CD4-positive, CD25-positive, alpha-beta regulatory T cell (primary cell): ENCODE measurements around the gene DUSP21. TPM values are rescaled to one million over a fixed set of nuclear protein-coding genes. Genes with fewer than 3 reads are reported as not detected.
A peak's percentile ranks its signal among the peaks of the same experiment; 100 is the strongest.

ENCODE experiments used
- ATAC-seq, 2 donors: fragments of 150-1000 bp; cut with Tn5 transposase; one replicate each; pipeline ENCODE4 v1.10.0; 2021; ENCODE audit warnings: low read depth in 2 of 2, moderate number of reproducible peaks in 2 of 2, moderate library complexity in 1 of 2
- DNase-seq, 3 donors: peaks; one replicate each; pipeline versions ENCODE4 v3.0.0 to v3.0.0-alpha.2; 2012 to 2022; ENCODE audit warnings: mixed read lengths in 1 of 3
- H3K27ac ChIP-seq: one replicate; pipeline ENCODE4 v1.7.0; 2013; ENCODE audit warnings: mild to moderate bottlenecking, low read length; ENCODE audit not compliant: insufficient read depth, poor library complexity, severe bottlenecking
- H3K27me3 ChIP-seq: one replicate; pipeline ENCODE4 v1.7.0; 2013; ENCODE audit warnings: low read length; ENCODE audit not compliant: control insufficient read depth, insufficient read depth
- H3K36me3 ChIP-seq: one replicate; pipeline ENCODE4 v1.7.0; 2013; ENCODE audit warnings: mild to moderate bottlenecking, low read length, moderate library complexity; ENCODE audit not compliant: control insufficient read depth, insufficient read depth
- H3K4me1 ChIP-seq: 2 replicates; pipeline ENCODE4 v1.7.0; 2013; ENCODE audit warnings: mild to moderate bottlenecking, low read length; ENCODE audit not compliant: insufficient read depth, control insufficient read depth, poor library complexity, severe bottlenecking
- H3K4me3 ChIP-seq: one replicate; pipeline ENCODE4 v1.7.0; 2013; ENCODE audit warnings: low read depth, mild to moderate bottlenecking, low read length, moderate library complexity
- H3K9me3 ChIP-seq, 2 experiments: 1 replicate in 1 of 2; 2 replicates in 1 of 2; pipeline ENCODE4 v1.7.0; 2013; ENCODE audit warnings: low read length in 2 of 2, mild to moderate bottlenecking in 1 of 2, moderate library complexity in 1 of 2; ENCODE audit not compliant: control insufficient read depth in 2 of 2
- H3K27ac Mint-ChIP-seq, 3 donors: one replicate each; pipeline ENCODE4 v1.8.0; 2020 to 2022; ENCODE audit warnings: mild to moderate bottlenecking in 3 of 3, mixed read lengths in 3 of 3, moderate library complexity in 2 of 3
- H3K27me3 Mint-ChIP-seq: one replicate; pipeline ENCODE4 v1.8.0; 2022; ENCODE audit warnings: mild to moderate bottlenecking, mixed read lengths
- H3K36me3 Mint-ChIP-seq: one replicate; pipeline ENCODE4 v1.8.0; 2020; ENCODE audit warnings: mixed read lengths
- H3K4me1 Mint-ChIP-seq, 4 donors: one replicate each; pipeline ENCODE4 v1.8.0; 2020 to 2022; ENCODE audit warnings: mixed read lengths in 4 of 4, mild to moderate bottlenecking in 1 of 4
- H3K4me3 Mint-ChIP-seq, 4 donors: one replicate each; pipeline ENCODE4 v1.8.0; 2020 to 2022; ENCODE audit warnings: mild to moderate bottlenecking in 4 of 4, mixed read lengths in 4 of 4, moderate library complexity in 3 of 4
- H3K9me3 Mint-ChIP-seq, 7 donors: one replicate each; pipeline ENCODE4 v1.8.0; 2020 to 2022; ENCODE audit warnings: mixed read lengths in 7 of 7, mild to moderate bottlenecking in 3 of 7, moderate library complexity in 2 of 7
- polyA plus RNA-seq, 4 donors: library from polyadenylated mRNA; unstranded; fragments of 300-500 nt; fragmentation: Illumina TruSeq; gene quantifications; one replicate each; pipeline ENCODE4 v1.2.3, GENCODE V29; 2021
- total RNA-seq: library from RNA; stranded (reverse); gene quantifications from one replicate; pipeline ENCODE4 v1.2.3, GENCODE V29; 2022

The DUSP21 gene
- total and polyA plus RNA-seq, 5 donors from 2014 or later = not detected

DNA sequence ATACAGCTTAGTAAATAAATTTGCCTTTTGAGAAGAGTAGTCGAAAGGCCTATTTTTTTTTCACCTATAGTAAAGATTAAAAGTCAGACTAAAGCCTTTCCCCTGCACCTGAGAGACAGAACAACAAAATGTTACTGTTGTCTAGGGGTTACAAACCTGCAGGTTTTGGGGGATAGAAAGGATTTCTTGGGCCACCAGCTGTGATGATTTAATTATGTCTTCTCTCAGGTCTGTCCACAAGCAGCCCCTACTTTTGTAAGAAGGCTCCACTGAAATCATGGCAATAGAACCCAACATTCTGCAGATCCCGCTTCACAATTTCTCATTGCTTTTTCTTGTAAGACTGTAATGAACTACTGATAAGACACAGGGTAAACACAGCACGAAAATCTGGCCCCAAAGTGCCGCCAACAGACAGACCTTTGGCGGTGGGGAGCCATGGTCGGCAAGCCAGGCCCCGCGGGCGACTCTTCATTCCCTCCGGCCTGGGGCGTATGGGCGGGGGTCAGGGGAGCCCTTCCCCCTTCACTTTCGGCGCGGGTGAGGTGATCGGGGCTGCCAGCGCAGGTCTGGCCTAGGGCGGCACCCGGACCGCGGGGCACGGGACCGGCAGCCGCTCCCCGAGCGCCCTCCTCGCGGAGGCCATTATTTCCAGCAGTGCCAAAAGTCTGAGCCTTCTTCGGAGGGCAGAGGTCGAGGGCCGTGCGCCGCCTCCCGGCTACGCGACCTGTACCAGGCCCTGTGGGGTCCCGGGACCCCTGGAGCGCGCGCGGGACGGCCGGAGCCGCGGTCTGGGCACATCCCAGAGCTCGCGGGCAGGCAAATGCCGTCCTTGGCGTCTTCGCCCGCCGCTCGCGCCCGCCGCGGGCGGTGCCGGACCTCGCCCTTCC is 28.4 kb downstream of the DUSP21 start:
- no peaks in the 10 kb centered on the region for H3K9me3 Mint-ChIP-seq
- no peaks in the 10 kb centered on the region for H3K27me3 Mint-ChIP-seq
- DNase-seq = peak in 2 of 3 donors; percentile 15 to 59
- no peaks in the 10 kb centered on the region for H3K27me3 ChIP-seq
- H3K27ac ChIP-seq = peak overlapping the region; percentile 97
- H3K4me3 ChIP-seq = peak overlapping the region; percentile 79
- H3K36me3 Mint-ChIP-seq = no peaks in the 10 kb centered on the region
- peaks cover 26% of the 10 kb centered on the region for H3K4me1 ChIP-seq
- ATAC-seq = peak; percentile 14 to 17
- H3K36me3 ChIP-seq = no peaks in the 10 kb centered on the region
- H3K27ac Mint-ChIP-seq = peak overlapping the region; percentile 77 to 97 (median 95)
- H3K4me1 Mint-ChIP-seq = peaks cover 9 to 42% (median 18%) of the 10 kb centered on the region in 4 donors
- H3K9me3 ChIP-seq = no peaks in the 10 kb centered on the region
- peak overlapping the region; percentile 98 to 99 (median 98) for H3K4me3 Mint-ChIP-seq

DNA sequence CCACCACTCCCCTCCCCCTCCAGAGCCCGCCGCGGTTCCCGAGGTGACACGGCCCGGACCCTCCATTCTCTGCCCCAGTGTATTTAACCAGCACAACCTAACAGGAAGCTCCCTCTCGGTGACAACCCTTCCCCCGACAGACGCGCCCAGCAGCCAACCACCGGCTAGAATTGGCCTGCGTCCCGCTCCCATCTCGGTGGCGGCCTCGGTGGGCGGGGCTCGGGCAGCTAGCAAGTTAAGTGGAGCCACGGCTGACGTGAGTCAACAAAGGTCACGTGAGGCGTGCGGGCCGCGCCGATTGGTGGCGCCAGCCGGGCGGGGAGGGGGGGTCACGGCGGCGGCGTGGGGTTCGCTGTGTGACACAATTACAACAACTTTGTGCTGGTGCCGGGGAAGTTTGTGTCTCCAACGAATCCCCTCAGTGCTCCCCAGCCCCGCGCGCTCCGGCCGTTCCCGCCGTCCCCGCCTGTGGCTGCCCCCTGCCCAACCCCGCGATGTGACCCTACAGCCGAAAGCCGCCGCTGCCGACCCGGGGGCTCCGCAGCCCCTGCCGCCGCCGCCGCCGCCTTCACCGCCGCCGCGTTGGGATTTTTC is 29.1 kb downstream of the DUSP21 start, which contains the start of gene KDM6A:
Gene KDM6A (plus strand): TSS at position 368 of the 594 bp plus-strand sequence. CDS start 364 bp downstream, outside the sequence.
- no peaks in the 10 kb centered on the region for H3K9me3 Mint-ChIP-seq
- H3K27ac Mint-ChIP-seq = peak within 1 kb of the TSS; percentile 95 to 99 (median 97)
- peaks cover 12 to 47% (median 21%) of the 10 kb centered on the region in 4 donors for H3K4me1 Mint-ChIP-seq
- Histone ChIP-seq H3K36me3 (no peaks in the 10 kb centered on the region), H3K27me3 (no peaks in the 10 kb centered on the region), H3K4me3 (peak within 1 kb of the TSS; percentile 95), H3K4me1 (peaks cover 28% of the 10 kb centered on the region), H3K27ac (peak within 1 kb of the TSS; percentile 97), H3K9me3 (no peaks in the 10 kb centered on the region)
- DNase-seq (peak; percentile 92 to 99 (median 99)), ATAC-seq (peak; percentile 91 to 92)
- no peaks in the 10 kb centered on the region for H3K36me3 Mint-ChIP-seq
- H3K4me3 Mint-ChIP-seq = peak within 1 kb of the TSS; percentile 98 to 99 (median 98)
- no peaks in the 10 kb centered on the region for H3K27me3 Mint-ChIP-seq

DNA sequence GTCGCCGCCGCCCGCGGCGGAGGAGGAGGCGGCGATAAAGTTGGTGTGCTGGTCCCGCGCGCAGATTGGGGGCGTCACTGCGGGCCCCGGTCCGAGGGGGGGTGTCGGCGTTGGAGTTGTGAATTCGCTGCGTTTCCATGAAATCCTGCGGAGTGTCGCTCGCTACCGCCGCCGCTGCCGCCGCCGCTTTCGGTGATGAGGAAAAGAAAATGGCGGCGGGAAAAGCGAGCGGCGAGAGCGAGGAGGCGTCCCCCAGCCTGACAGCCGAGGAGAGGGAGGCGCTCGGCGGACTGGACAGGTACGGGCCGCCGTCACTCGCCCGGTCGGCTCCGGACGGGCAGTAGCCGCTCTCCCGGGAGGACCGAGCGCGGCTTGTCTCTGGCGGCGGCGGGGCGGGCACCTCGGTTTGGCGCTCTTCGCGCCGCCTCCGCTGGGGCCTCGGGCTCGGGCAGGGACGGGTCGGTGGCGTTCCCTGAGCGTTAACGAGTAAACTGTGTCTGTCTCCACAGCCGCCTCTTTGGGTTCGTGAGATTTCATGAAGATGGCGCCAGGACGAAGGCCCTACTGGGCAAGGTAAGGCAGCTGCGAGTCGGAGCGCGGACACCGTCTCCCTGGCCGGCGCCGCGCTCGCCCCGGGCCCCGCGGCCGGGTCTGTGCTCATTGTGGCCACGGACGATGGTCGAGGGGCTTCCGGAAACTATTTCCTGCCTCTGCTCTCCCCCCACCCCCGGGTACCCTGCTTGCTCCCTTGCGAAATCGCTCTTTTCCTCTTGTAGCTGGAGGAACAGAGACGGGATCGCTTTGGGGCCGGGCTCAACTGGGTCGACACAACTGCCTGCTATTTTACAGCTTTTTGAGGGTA is 29.8 kb downstream of the DUSP21 start:
- Histone ChIP-seq H3K36me3 (no peaks in the 10 kb centered on the region), H3K4me1 (peaks cover 32% of the 10 kb centered on the region), H3K27me3 (no peaks in the 10 kb centered on the region), H3K9me3 (no peaks in the 10 kb centered on the region), H3K4me3 (peak overlapping the region; percentile 95), H3K27ac (peak overlapping the region; percentile 97)
- Mint-ChIP-seq H3K27ac (peak overlapping the region; percentile 95 to 99 (median 97)), H3K4me1 (peaks cover 12 to 55% (median 22%) of the 10 kb centered on the region in 4 donors), H3K36me3 (no peaks in the 10 kb centered on the region), H3K27me3 (no peaks in the 10 kb centered on the region), H3K9me3 (no peaks in the 10 kb centered on the region), H3K4me3 (peak overlapping the region; percentile 97 to 99 (median 98))
- no peak for ATAC-seq
- DNase-seq = peak; percentile 37 to 71 (median 66)

DNA sequence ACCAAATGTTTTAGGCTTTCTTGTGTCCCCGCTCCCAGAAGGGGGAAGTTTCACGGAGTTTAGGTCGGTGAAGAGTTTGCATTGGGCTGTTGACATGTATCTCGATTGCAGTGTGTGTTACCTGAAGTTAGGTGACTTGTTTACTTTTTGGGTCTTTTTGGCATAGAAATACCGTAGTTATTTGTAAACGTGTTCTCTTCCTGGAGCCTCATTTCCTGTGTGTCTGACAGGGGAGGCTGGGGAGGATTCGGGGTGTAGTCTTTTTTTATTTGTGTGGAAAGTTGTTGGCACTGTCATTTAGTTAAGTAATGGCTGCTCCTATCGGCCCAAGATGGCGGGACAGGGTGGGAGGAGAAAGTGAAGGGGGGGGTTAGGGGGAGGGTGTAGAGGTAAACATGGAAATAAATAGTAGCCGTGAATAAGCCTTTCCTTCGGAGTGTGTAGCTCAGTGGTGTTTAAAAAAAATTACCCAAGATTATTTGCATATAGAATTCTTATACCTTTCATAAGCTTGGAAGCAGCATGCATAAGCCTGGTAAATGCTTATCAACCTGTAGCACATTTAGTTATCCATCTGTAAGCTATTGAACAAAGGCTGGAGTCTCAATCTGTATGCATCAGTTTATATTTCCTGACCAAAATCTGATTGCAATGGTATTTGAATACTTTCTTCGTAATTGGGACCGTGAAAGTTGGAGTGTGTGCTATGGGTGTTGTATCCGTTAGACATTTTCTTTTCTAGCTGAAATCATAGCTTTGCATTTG is 30.8 kb downstream of the DUSP21 start:
- Histone ChIP-seq H3K9me3 (no peaks in the 10 kb centered on the region), H3K4me1 (peaks cover 40% of the 10 kb centered on the region), H3K27me3 (no peaks in the 10 kb centered on the region), H3K27ac (peak overlapping the region; percentile 97), H3K4me3 (peak overlapping the region; percentile 95), H3K36me3 (no peaks in the 10 kb centered on the region)
- Mint-ChIP-seq H3K36me3 (no peaks in the 10 kb centered on the region), H3K27ac (peak overlapping the region; percentile 95 to 99 (median 97)), H3K4me3 (peak overlapping the region; percentile 97 to 99 (median 98)), H3K9me3 (no peaks in the 10 kb centered on the region), H3K27me3 (no peaks in the 10 kb centered on the region), H3K4me1 (peaks cover 12 to 62% (median 24%) of the 10 kb centered on the region in 4 donors)
- ATAC-seq (no peak), DNase-seq (peak; percentile 20 to 80 (median 44))

DNA sequence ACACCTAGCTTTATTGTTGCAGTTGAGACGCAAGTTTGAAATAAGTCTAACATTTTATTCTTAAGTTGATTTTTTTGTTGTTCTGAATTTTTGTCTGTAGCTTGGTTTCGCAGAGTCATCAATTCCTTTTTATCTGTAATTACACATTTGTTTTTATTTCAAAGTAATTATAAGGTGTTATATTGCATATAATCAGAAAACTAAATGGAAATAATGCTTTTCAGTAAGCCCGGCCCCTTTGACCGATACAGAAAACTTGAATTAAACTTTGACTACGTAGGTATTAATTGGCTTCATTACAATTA is 31.3 kb downstream of the DUSP21 start:
- ATAC-seq (no peak), DNase-seq (no peak)
- Histone ChIP-seq H3K4me3 (peak overlapping the region; percentile 95), H3K4me1 (peaks cover 41% of the 10 kb centered on the region), H3K27me3 (no peaks in the 10 kb centered on the region), H3K9me3 (no peaks in the 10 kb centered on the region), H3K27ac (no peak overlapping the region), H3K36me3 (no peaks in the 10 kb centered on the region)
- H3K4me3 Mint-ChIP-seq = peak overlapping the region; percentile 97 to 99 (median 98)
- H3K9me3 Mint-ChIP-seq = no peaks in the 10 kb centered on the region
- H3K27me3 Mint-ChIP-seq = no peaks in the 10 kb centered on the region
- H3K27ac Mint-ChIP-seq = peak overlapping the region; percentile 95 to 99 (median 97)
- H3K4me1 Mint-ChIP-seq = peaks cover 11 to 68% (median 25%) of the 10 kb centered on the region in 4 donors
- peaks cover 2% of the 10 kb centered on the region for H3K36me3 Mint-ChIP-seq

DNA sequence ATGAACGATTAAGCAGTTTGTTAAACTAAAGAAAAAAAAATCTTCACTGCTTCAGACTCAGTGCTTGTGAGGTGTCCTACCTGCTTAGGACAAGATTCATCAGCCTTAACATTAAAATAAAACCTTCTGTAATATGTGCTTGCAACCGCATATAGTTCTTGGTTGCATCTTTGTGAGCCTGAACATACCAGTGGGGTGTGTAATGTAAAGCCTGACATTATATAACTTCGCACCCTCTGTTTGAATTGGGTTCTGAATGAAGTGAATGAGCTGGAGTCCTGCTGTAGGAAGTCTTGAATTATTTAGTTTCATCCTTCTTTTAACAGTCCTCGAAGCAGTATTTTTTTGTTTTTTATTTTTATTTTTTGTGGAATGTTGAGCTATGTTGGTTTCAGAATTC is 32.3 kb downstream of the DUSP21 start:
- peaks cover 16 to 73% (median 29%) of the 10 kb centered on the region in 4 donors for H3K4me1 Mint-ChIP-seq

More for the DNA sequence above, 32.3 kb downstream of the DUSP21 start:
- H3K27me3 ChIP-seq = no peaks in the 10 kb centered on the region
- no peaks in the 10 kb centered on the region for H3K9me3 ChIP-seq
- DNase-seq (no peak), ATAC-seq (no peak)
- Mint-ChIP-seq H3K9me3 (no peaks in the 10 kb centered on the region), H3K27ac (peak overlapping the region in 1 of 3 donors; percentile 52), H3K27me3 (no peaks in the 10 kb centered on the region), H3K4me3 (peak overlapping the region; percentile 83 to 99 (median 90)), H3K36me3 (peaks cover 3% of the 10 kb centered on the region)
- H3K36me3 ChIP-seq = no peaks in the 10 kb centered on the region
- H3K4me3 ChIP-seq = peak overlapping the region; percentile 95
- peaks cover 44% of the 10 kb centered on the region for H3K4me1 ChIP-seq
- no peak overlapping the region for H3K27ac ChIP-seq
